Measurements from ENCODE around the gene AFAP1.

AFAP1 gene

DNA sequence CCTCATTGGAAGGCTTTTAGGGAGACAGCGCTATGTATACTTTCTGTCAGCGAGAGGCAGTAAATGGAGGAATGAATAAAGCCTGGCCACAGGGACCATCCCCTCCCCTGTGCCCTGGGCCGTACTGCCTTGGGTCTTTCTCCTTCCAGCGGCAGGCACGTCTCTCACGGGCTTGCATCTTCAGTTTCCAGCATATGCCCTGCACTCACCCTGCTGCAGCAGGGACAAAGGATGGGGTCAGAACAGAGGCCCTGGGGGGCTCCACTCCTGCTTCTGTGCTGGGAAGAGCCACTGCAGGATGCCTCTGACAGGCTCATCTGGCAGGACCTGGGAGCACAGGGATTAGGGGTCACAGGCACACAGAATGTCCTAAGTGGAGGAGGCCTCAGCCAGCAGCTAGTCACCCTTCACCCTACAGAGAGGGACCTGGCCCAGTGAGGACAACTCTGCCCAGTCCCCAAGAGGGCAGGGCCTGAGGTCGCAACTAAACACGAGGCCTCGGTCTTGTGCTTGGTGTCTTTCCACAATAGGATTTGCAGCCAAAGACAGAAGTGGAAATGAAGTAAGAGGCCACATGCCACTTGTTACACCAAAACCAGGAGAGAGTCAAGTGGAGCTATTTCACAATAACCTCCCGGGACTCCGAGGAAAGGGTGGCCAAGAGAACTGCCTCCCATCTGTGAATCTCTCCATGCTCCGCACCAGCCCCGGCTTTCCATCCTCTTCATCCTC is 150.8 kb downstream of the AFAP1 start:
- no peak overlapping the region for H3K4me3 ChIP-seq (ENCODE audit: low read depth, low read length)
- DNase-seq (ENCODE audit: low read depth), result no peak
- TF ChIP-seq CTCF (IDR thresholded peaks at IDR 0.05; ENCODE audit: insufficient read depth, low read depth, low read length, missing control alignments), result no peak

DNA sequence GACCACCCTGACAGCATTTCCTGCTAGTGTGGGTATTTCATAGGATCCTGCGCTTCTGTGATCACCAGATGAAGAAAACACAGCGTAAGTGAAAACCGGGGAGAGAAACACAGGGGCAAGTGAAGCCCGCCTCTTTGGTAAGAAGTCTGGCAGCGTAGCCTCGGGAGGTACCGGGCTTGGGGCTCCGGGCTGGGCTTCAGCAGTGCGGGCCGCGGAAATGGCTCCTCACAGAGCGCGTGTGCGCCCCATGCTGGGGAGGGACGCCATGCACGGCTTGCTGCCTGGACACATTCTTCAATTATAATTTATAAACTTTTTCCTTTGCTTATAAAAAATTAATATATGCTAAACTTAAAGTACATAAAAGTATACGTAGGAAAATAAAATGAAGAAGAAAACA is 151.5 kb downstream of the AFAP1 start:
- no peak overlapping the region for H3K4me3 ChIP-seq (ENCODE audit: low read depth, low read length)
- DNase-seq (ENCODE audit: low read depth), result no peak
- TF ChIP-seq CTCF (IDR thresholded peaks at IDR 0.05; ENCODE audit: insufficient read depth, low read depth, low read length, missing control alignments), result no peak

DNA sequence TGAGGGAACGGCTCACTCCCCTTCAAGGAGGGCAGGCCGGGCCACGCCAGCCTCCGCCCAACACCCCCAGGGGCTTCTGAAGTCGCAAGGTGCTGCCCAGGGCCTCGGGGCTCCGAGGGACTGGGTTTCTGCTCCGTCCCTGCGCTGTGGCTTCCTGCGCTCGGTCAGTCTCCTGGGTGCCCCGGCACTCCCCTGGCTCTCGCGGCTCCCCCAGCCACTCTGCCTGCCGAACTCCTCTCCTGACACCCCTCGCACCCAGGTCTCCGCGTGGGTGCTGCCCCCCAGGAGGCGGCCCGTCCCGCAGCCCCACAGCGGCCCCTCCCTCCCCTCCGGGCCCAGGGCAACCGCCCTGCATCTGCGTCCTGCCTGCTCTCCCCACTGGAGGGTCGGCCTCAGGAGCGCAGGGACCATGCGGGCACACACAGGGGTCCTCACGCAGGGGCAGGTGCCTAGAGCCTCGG is 151.9 kb downstream of the AFAP1 start:
- no peak for DNase-seq (ENCODE audit: low read depth)
- H3K4me3 ChIP-seq (ENCODE audit: low read depth, low read length), result no peak overlapping the region
- TF ChIP-seq CTCF (IDR thresholded peaks at IDR 0.05; ENCODE audit: insufficient read depth, low read depth, low read length, missing control alignments), result no peak

DNA sequence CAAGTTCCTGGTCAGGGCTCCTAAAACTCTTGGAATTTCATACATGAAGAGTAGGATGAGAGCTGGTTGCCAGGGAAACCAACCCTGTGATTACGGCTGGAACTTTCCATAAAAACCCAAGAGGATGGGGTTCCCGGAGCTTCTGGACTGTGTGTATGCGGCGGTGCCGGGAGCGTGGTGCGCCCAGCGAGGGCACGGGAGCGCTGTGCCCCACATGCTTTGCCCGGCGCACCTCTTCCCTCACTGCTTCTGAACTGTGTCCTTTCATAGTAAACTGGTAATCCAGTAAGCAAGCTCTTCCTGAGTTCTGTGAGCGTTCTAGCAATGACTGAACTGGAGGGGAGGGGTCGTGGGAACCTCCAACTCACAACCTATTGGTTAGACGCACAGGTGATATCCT is 152.6 kb downstream of the AFAP1 start:
- TF ChIP-seq CTCF (IDR thresholded peaks at IDR 0.05; ENCODE audit: insufficient read depth, low read depth, low read length, missing control alignments), result no peak
- no peak for DNase-seq (ENCODE audit: low read depth)
- H3K4me3 ChIP-seq (ENCODE audit: low read depth, low read length), result no peak overlapping the region

GRCh38 chr4:7786517-7786916 is 153.1 kb downstream of the AFAP1 start:
- DNase-seq (ENCODE audit: low read depth), result no peak
- no peak for TF ChIP-seq CTCF (IDR thresholded peaks at IDR 0.05; ENCODE audit: insufficient read depth, low read depth, low read length, missing control alignments)
- no peak overlapping the region for H3K4me3 ChIP-seq (ENCODE audit: low read depth, low read length)

DNA sequence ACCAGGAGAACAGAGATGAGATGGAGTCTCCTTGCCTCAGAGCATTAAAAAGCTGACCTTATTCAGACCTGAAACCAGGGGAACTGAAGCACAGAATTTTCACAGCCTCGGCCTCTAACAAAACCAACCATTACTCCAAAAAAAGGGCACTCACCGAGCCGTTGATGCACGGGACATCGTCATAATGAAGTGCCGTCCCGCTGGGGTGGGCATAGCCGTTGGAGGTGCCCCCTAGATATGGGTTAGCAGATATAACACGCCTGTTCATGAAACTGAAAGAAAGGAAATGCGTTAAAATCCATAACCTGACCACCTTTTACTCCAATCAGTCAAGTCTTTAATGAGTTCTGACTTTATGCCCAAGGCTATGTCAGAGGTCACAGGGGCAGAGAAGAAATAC is 153.6 kb downstream of the AFAP1 start:
- no peak for DNase-seq (ENCODE audit: low read depth)
- H3K4me3 ChIP-seq (ENCODE audit: low read depth, low read length), result no peak overlapping the region
- no peak for TF ChIP-seq CTCF (IDR thresholded peaks at IDR 0.05; ENCODE audit: insufficient read depth, low read depth, low read length, missing control alignments)

GRCh38 chr4:7785017-7785416 is 154.6 kb downstream of the AFAP1 start:
- no peak for TF ChIP-seq CTCF (IDR thresholded peaks at IDR 0.05; ENCODE audit: insufficient read depth, low read depth, low read length, missing control alignments)
- DNase-seq (ENCODE audit: low read depth), result no peak
- no peak overlapping the region for H3K4me3 ChIP-seq (ENCODE audit: low read depth, low read length)
